OCI-LY7 (cell line): Measurements from ENCODE around the gene EXOC6B. TPM values are rescaled to one million over a fixed set of nuclear protein-coding genes. Genes with fewer than 3 reads are reported as not detected.

Experiments
- BruUV-seq: library from RNA; stranded (reverse); fragments of 400-500 nt; replicated peaks from 2 replicates; lab custom pipeline; 2021; lab: Mats Ljungman, UMichigan
- CTCF ChIA-PET: fragments of 300-600 bp; sonication (Branson Sonifier 250); formaldehyde crosslinking; loops from one replicate; lab custom pipeline; 2022; ENCODE audit warnings: antibody characterized with exemption; ENCODE audit not compliant: unreplicated experiment; lab: Charles Lee
- POLR2A ChIA-PET: fragments of 300-600 bp; sonication (Branson Sonifier 250); formaldehyde crosslinking; loops from one replicate; lab custom pipeline; 2022; ENCODE audit warnings: antibody characterized with exemption; lab: Charles Lee
- DNase-seq: peaks from one replicate; pipeline ENCODE4 v3.0.0-alpha.2; 2015; ENCODE audit warnings: low spot score
- H2AFZ ChIP-seq: fragments of 200-600 bp; sonication (generic), shearing (Covaris generic); 2 replicates; pipeline ENCODE4 v1.6.1; 2014; ENCODE audit warnings: mild to moderate bottlenecking, antibody characterized with exemption, low read length, moderate library complexity
- H3K27ac ChIP-seq: fragments of 200-600 bp; sonication (generic); 2 replicates; pipeline ENCODE4 v1.5.1; 2014; ENCODE audit warnings: mixed run types, low read depth, mild to moderate bottlenecking, moderate library complexity, low read length, inconsistent platforms; ENCODE audit not compliant: poor library complexity, severe bottlenecking
- H3K36me3 ChIP-seq: fragments of 200-600 bp; sonication (generic); 2 replicates; pipeline ENCODE4 v1.6.1; 2014; ENCODE audit warnings: mild to moderate bottlenecking, antibody characterized with exemption, low read length, moderate library complexity, mixed read lengths; ENCODE audit not compliant: insufficient read depth
- H3K4me1 ChIP-seq: fragments of 200-600 bp; sonication (generic); 2 replicates; pipeline ENCODE4 v1.5.1; 2014; ENCODE audit warnings: mild to moderate bottlenecking, low read length; ENCODE audit not compliant: insufficient read depth, poor library complexity, severe bottlenecking
- H3K4me2 ChIP-seq: fragments of 200-600 bp; sonication (generic); 2 replicates; pipeline ENCODE4 v1.6.1; 2014; ENCODE audit warnings: mild to moderate bottlenecking, low read length
- H3K4me3 ChIP-seq: fragments of 200-600 bp; sonication (generic); 2 replicates; pipeline ENCODE4 v1.5.1; 2014; ENCODE audit warnings: mild to moderate bottlenecking, low read depth, low read length; ENCODE audit not compliant: poor library complexity, severe bottlenecking
- H3K79me2 ChIP-seq: fragments of 200-600 bp; sonication (generic); 2 replicates; pipeline ENCODE4 v1.6.1; 2016; ENCODE audit warnings: low read depth, mild to moderate bottlenecking, low read length, moderate library complexity, mixed read lengths; ENCODE audit not compliant: insufficient read depth
- H3K9me2 ChIP-seq: fragments of 200-600 bp; sonication (generic); 2 replicates; pipeline ENCODE4 v1.6.1; 2016; ENCODE audit warnings: mild to moderate bottlenecking, low read length, mixed read lengths; ENCODE audit not compliant: insufficient read depth
- H3K9me3 ChIP-seq: fragments of 200-600 bp; sonication (generic); 2 replicates; pipeline ENCODE4 v1.6.1; 2014; ENCODE audit warnings: mild to moderate bottlenecking, mixed run types, low read length, mixed read lengths
- H4K20me1 ChIP-seq: fragments of 200-600 bp; sonication (generic); 2 replicates; pipeline ENCODE4 v1.6.1; 2014; ENCODE audit warnings: mild to moderate bottlenecking, antibody characterized with exemption, low read length, moderate library complexity, mixed read lengths; ENCODE audit not compliant: insufficient read depth
- CTCF ChIP-seq: fragments of 200-600 bp; sonication (generic); conservative IDR thresholded peaks from 2 replicates; pipeline ENCODE4 v1.5.1; 2014; ENCODE audit warnings: mild to moderate bottlenecking, antibody characterized with exemption, low read length, moderate library complexity, mixed read lengths
- EZH2phosphoT487 ChIP-seq: fragments of 200-600 bp; sonication (generic); IDR thresholded peaks from 2 replicates; pipeline ENCODE4 v1.6.1; 2018; ENCODE audit warnings: low read depth, borderline replicate concordance, mild to moderate bottlenecking, mixed run types, antibody characterized with exemption, low read length, moderate library complexity, mixed read lengths
- intact Hi-C: fragments of 100-400 bp; cut with micrococcal nuclease; formaldehyde crosslinking; loops from one replicate; pipeline ENCODE4 v1.10.0; 2022; ENCODE audit not compliant: unreplicated experiment
- total RNA-seq, 2 experiments: library from RNA; depleted of rRNA in 1 of 2; stranded (reverse); fragments of >200 nt in 1 of 2; shearing (Covaris generic) in 1 of 2; gene quantifications; 2 replicates each; pipeline ENCODE4 v1.2.3, GENCODE V29; 2014 to 2022

EXOC6B gene
- total RNA-seq, 2 experiments from 2014 or later = 5.1 TPM; not detected in 1

- POLR2A ChIA-PET = no interaction called here
- Histone ChIP-seq H3K27ac (no peak overlapping the region), H3K9me2 (no peaks in the 10 kb centered on the region), H3K9me3 (no peaks in the 10 kb centered on the region), H3K79me2 (no peaks in the 10 kb centered on the region), H3K4me3 (no peak overlapping the region), H3K4me2 (no peak overlapping the region), H2AFZ (no peak overlapping the region), H4K20me1 (no peaks in the 10 kb centered on the region), H3K4me1 (no peaks in the 10 kb centered on the region), H3K36me3 (no peaks in the 10 kb centered on the region)
- intact Hi-C loops = no loop called here
- BruUV-seq = no TSS peak
- DNase-seq = no peak
- CTCF ChIA-PET = no interaction called here
- TF ChIP-seq EZH2phosphoT487 (no peak), CTCF (no peak)
These were observed 647.3 kb downstream of the EXOC6B start for GRCh38 chr2:72178551-72178950.

- Histone ChIP-seq H2AFZ (no peak overlapping the region), H3K36me3 (no peaks in the 10 kb centered on the region), H4K20me1 (no peaks in the 10 kb centered on the region), H3K79me2 (no peaks in the 10 kb centered on the region), H3K27ac (no peak overlapping the region), H3K9me2 (no peaks in the 10 kb centered on the region), H3K4me1 (no peaks in the 10 kb centered on the region), H3K4me2 (no peak overlapping the region), H3K4me3 (no peak overlapping the region), H3K9me3 (no peaks in the 10 kb centered on the region)
- no peak for DNase-seq
- ChIA-PET CTCF (interaction anchor here (0.5 kb wide), 1 partner anchor 24 kb away, joined by 3 read pairs; no protein-coding TSS in a partner anchor), POLR2A (interaction anchor here (0.7 kb wide), 1 partner anchor 215 kb away, joined by 4 read pairs; no protein-coding TSS in a partner anchor)
- no TSS peak for BruUV-seq
- TF ChIP-seq CTCF (no peak), EZH2phosphoT487 (no peak)
- intact Hi-C loops = no loop called here
These were observed 649.6 kb downstream of the EXOC6B start for GRCh38 chr2:72176281-72176680.

GRCh38 chr2:72175636-72176035, 650.2 kb downstream of the EXOC6B start:
- ChIA-PET CTCF (no interaction called here), POLR2A (interaction anchor here (0.7 kb wide), 1 partner anchor 216 kb away, joined by 4 read pairs; no protein-coding TSS in a partner anchor)
- no peak for DNase-seq
- H3K9me3 ChIP-seq = no peaks in the 10 kb centered on the region
- intact Hi-C loops = no loop called here
- no peaks in the 10 kb centered on the region for H3K9me2 ChIP-seq
- H3K27ac ChIP-seq = no peak overlapping the region
- BruUV-seq = no TSS peak
- H3K4me3 ChIP-seq = no peak overlapping the region
- no peaks in the 10 kb centered on the region for H3K36me3 ChIP-seq
- no peaks in the 10 kb centered on the region for H4K20me1 ChIP-seq
- no peak overlapping the region for H2AFZ ChIP-seq
- TF ChIP-seq EZH2phosphoT487 (no peak), CTCF (no peak)
- no peak overlapping the region for H3K4me2 ChIP-seq
- H3K79me2 ChIP-seq = no peaks in the 10 kb centered on the region
- H3K4me1 ChIP-seq = no peaks in the 10 kb centered on the region
